ENCODE measurements around the gene FLT4. TPM values are rescaled to one million over a fixed set of nuclear protein-coding genes. Genes with fewer than 3 reads are reported as not detected.

Gene FLT4
- total RNA-seq, 2 donors from 2014 or later, result 6.9 to 7.9 TPM

GRCh38 chr5:180639741-180640610 lies 9.4 kb downstream of the FLT4 start:
- Mint-ChIP-seq H3K9me3 (no peaks in the 10 kb centered on the region), H3K36me3 (ENCODE audit: low read depth) (no peaks in the 10 kb centered on the region), H3K4me1 (no peaks in the 10 kb centered on the region), H3K4me3 (no peak overlapping the region), H3K27me3 (ENCODE audit: insufficient read depth) (peaks cover 27% of the 10 kb centered on the region), H3K27ac (no peak overlapping the region)
- Histone ChIP-seq H3K9ac (ENCODE audit: extremely low read depth, low read length, poor library complexity, severe bottlenecking) (no peak overlapping the region), H3K27ac (ENCODE audit: low read depth, low read length) (no peak overlapping the region), H3K4me3 (ENCODE audit: low read length) (no peak overlapping the region), H3K36me3 (ENCODE audit: control insufficient read depth, insufficient read depth, low read length) (no peaks in the 10 kb centered on the region), H3K27me3 (ENCODE audit: control insufficient read depth, insufficient read depth, low read length, poor library complexity, severe bottlenecking) (no peaks in the 10 kb centered on the region), H3K4me1 (ENCODE audit: control insufficient read depth, insufficient read depth, low read length) (no peaks in the 10 kb centered on the region), H3K9me3 (ENCODE audit: control insufficient read depth, low read length) (no peaks in the 10 kb centered on the region)
- no peak for TF ChIP-seq CTCF (conservative IDR thresholded peaks at IDR 0.05)
- peak; percentile 44 for DNase-seq
- 83 to 86% methylated on average over 14 to 27 of the region's 27 CpGs for WGBS, 2 experiments (ENCODE audit: insufficient coverage in 1 of 2, insufficient read length in 1 of 2)

- H3K9me3 ChIP-seq (ENCODE audit: control insufficient read depth, low read length), result no peaks in the 10 kb centered on the region
- H3K27me3 Mint-ChIP-seq (ENCODE audit: insufficient read depth), result peaks cover 23% of the 10 kb centered on the region
- H3K27ac Mint-ChIP-seq, result no peak overlapping the region
- no peaks in the 10 kb centered on the region for H3K4me1 Mint-ChIP-seq
- no peak overlapping the region for H3K27ac ChIP-seq (ENCODE audit: low read depth, low read length)
- no peaks in the 10 kb centered on the region for H3K4me1 ChIP-seq (ENCODE audit: control insufficient read depth, insufficient read depth, low read length)
- WGBS, 2 experiments (ENCODE audit: insufficient coverage in 1 of 2, insufficient read length in 1 of 2), result 53 to 63% methylated on average over 3 of the region's 3 CpGs
- no peaks in the 10 kb centered on the region for H3K36me3 ChIP-seq (ENCODE audit: control insufficient read depth, insufficient read depth, low read length)
- H3K27me3 ChIP-seq (ENCODE audit: control insufficient read depth, insufficient read depth, low read length, poor library complexity, severe bottlenecking), result no peaks in the 10 kb centered on the region
- no peak overlapping the region for H3K9ac ChIP-seq (ENCODE audit: extremely low read depth, low read length, poor library complexity, severe bottlenecking)
- H3K9me3 Mint-ChIP-seq, result no peaks in the 10 kb centered on the region
- no peak for TF ChIP-seq CTCF (conservative IDR thresholded peaks at IDR 0.05)
- no peak overlapping the region for H3K4me3 ChIP-seq (ENCODE audit: low read length)
- H3K36me3 Mint-ChIP-seq (ENCODE audit: low read depth), result no peaks in the 10 kb centered on the region
- H3K4me3 Mint-ChIP-seq, result no peak overlapping the region
- DNase-seq, result no peak
Observed at GRCh38 chr5:180639287-180639686, 10.1 kb downstream of the FLT4 start.

- Mint-ChIP-seq H3K36me3 (ENCODE audit: low read depth) (no peaks in the 10 kb centered on the region), H3K27ac (no peak overlapping the region), H3K4me3 (no peak overlapping the region), H3K9me3 (no peaks in the 10 kb centered on the region), H3K4me1 (no peaks in the 10 kb centered on the region), H3K27me3 (ENCODE audit: insufficient read depth) (peaks cover 20% of the 10 kb centered on the region)
- no peaks in the 10 kb centered on the region for H3K4me1 ChIP-seq (ENCODE audit: control insufficient read depth, insufficient read depth, low read length)
- H3K4me3 ChIP-seq (ENCODE audit: low read length), result no peak overlapping the region
- no peaks in the 10 kb centered on the region for H3K36me3 ChIP-seq (ENCODE audit: control insufficient read depth, insufficient read depth, low read length)
- DNase-seq, result peak; percentile 37
- H3K9me3 ChIP-seq (ENCODE audit: control insufficient read depth, low read length), result no peaks in the 10 kb centered on the region
- no peak for TF ChIP-seq CTCF (conservative IDR thresholded peaks at IDR 0.05)
- no peak overlapping the region for H3K9ac ChIP-seq (ENCODE audit: extremely low read depth, low read length, poor library complexity, severe bottlenecking)
- 82 to 84% methylated on average over 14 to 20 of the region's 20 CpGs for WGBS, 2 experiments (ENCODE audit: insufficient coverage in 1 of 2, insufficient read length in 1 of 2)
- H3K27ac ChIP-seq (ENCODE audit: low read depth, low read length), result no peak overlapping the region
- H3K27me3 ChIP-seq (ENCODE audit: control insufficient read depth, insufficient read depth, low read length, poor library complexity, severe bottlenecking), result no peaks in the 10 kb centered on the region
Observed at GRCh38 chr5:180637962-180638680, 11.3 kb downstream of the FLT4 start.
